GM10847 (cell line): Measurements from ENCODE around the gene NIM1K.

Source experiments
- POLR2A ChIP-seq: IDR thresholded peaks from 2 replicates; pipeline ENCODE4 v1.6.1; 2011; ENCODE audit not compliant: insufficient read length; ENCODE audit errors: extremely low read depth

Gene NIM1K

DNA sequence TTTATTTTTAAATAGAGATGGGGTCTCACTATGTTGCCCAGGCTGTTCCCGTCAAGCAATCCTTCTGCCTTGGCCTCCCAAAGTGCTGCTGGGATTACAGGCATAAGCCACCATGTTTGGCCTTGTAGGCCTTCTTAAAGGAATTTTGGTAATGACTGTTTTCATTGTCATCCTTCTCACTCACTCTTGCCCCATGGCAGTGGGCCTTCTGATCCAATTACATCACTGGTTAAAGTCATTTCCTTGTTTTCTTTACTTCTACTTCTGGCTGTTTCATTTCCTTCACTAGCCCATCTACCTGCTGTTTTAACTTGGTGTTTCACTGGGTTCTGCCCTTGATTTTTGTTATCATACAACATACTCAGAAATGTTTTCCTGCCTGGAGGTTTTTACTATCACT lies 20.1 kb upstream of the NIM1K start:
- TF ChIP-seq POLR2A = no peak

DNA sequence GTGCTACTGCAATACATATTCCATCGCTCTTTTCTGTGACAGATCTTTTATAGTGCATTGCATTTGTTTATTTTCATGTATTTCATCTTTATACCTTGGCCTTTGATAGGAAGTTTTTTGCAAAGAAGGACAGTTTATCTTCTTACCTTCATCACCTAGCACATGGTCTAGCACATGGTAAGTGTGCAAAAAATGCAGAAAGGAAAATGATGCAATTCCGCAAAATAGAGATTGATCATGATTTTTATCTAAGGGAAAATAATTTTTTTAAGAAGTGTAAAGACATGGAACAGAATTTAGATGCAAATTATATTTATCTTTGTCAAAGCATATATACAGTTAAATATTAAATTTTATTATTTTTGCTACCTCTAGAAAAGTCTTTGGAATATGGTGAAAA lies 19.2 kb upstream of the NIM1K start:
- TF ChIP-seq POLR2A = no peak

DNA sequence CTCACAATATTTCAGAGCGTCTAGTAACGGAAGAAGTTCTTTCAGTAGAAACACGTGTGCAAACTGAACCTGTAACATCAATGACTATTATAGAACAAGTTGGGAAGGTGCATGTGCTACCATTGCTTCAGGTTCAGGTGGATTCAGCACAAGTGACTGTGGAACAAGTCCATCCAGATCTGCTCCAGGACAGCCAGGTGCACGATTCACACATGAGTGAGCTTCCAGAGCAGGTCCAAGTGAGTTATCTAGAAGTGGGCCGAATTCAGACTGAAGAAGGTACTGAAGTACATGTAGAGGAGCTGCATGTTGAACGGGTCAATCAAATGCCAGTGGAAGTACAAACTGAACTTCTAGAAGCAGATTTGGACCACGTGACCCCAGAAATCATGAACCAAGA lies 17.4 kb upstream of the NIM1K start:
- TF ChIP-seq POLR2A = no peak

DNA sequence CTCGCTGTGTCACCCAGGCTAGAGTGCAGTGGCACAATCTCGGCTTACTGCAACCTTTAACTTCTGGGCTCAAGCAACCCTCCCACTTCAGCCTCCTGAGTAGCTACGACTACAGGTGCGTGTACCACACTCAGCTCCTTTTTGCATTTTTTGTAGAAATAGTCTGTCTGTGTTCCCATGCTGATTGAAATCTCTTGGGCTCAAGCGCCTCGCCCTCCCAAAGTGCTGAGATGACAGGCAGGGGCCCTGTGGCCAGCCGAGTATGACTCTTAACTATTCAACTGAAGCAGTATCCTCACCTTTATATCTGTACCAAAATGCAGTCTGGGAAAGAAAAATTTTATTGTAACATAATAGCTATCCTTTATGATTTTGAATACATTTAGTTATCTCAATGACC lies 12.2 kb upstream of the NIM1K start:
- no peak for TF ChIP-seq POLR2A

DNA sequence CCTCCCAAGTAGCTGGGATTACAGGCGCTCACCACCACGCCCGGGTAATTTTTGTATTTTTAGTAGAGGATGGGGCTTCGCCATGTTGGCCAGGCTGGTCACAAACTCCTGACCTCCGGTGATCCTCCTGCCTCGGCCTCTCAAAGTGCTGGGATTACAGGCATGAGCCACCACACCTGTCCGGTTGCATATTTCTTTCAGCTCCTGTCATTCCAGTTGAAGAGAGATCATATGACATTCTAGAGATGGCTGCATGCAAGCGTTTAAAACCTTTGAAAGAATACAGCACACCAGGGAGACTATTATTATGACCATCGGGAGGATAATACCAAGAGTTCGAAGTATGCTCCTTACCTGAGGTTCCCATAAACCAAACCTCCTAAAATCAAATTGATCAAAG lies 9.6 kb upstream of the NIM1K start:
- no peak for TF ChIP-seq POLR2A

DNA sequence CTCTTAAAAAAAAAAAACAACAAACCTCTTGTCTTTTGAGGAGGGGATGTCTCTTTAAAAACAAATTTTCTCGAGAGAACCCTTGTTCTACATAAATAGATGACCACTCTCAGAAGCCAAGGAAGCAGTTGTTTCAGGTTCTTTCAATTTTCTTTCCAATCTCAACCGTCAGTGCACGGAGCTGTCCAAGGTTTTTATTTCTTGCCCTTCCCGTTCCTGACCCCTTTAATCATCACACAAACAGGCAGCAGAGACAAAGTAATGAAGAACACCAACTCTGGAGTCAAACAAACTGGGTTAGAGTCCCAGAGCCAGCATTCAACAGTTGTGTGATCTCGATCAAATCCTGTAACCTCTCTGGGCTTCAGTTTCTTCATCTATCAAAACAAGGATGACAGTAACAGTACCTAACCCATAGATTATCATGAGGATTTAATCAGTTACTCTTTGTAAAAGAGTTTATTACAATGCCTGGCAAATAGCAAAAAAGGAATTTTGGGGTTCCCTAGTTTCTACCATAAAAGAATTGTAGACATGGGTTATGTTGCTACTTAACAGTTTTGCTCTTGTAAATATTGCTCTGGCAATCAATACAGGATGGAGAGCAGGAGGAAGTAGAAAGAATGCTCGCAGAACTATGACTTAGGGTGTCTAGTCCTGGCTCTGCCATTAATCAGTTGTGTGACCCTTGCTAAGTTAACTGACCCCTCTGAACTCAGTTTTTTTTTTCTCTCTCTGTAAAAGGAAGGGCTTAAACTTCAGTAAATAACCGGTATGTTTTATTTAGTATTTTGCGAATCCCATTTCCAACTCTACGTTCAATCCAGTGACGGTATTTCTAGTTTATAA lies 1.0 kb upstream of the NIM1K start:
- TF ChIP-seq POLR2A = no peak

DNA sequence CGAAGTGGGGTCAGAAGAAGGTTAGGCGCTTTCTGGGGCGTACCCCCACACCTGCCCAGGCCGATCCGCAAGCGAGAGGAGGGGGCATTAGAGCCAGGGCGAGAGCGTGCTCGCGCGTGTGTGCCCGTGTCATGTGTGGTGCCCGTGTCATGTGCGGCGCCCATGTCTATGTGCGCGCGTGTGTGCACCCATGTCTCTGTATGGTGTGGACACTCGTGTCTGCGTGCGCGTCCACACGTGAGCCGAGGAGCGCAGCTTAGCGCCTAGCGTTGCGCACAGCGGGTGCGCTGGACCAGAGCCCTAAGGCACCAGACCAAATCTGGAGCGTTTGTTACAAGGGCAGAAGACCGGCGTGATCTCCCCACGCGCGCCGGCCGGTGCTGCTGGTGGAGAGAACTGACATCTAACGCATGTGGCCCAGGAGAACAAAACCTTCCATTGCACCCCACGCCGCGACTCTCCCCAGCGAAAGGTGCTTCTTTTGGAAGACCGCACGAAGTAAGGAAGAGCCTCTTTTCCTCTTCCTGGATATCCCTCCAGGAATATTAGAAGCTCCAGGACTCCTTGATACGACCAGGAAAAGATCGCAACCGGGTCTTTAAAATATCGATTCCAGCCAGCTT lies 644 bp downstream of the NIM1K start:
- no peak for TF ChIP-seq POLR2A

DNA sequence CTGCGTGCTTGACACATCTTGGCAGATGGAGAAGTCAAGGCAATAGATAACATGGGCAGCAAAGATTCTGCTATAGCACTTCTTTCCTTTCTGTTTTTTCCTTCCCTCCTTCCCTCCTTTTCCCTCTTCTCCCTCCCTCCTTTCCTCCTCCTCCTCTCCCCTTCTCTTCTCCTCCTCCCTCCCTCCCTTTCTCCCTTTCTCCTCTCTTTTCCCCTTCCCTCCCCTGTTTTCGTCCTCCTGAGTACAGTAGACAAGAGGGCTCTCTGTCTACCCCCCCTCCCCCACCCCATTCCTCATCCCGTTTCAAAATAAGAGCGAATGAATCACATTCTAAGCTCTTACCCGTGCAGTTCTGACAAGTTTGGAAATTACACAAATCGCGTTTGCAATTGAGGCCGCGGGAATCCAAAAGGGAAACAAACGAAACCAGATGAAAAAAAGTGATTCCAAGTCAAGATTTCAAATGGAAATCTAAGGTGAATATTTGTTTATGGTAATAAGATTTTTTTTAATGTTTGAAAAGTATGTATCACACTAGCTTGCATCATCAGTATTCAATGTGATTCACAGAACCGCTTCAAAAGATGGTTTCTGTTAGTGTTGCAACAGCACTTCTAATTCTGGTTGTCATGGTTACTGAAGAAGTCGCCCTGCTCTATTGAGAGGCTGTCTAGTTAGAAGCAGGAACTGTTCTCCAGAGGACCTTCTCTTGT lies 1.3 kb downstream of the NIM1K start:
- no peak for TF ChIP-seq POLR2A

DNA sequence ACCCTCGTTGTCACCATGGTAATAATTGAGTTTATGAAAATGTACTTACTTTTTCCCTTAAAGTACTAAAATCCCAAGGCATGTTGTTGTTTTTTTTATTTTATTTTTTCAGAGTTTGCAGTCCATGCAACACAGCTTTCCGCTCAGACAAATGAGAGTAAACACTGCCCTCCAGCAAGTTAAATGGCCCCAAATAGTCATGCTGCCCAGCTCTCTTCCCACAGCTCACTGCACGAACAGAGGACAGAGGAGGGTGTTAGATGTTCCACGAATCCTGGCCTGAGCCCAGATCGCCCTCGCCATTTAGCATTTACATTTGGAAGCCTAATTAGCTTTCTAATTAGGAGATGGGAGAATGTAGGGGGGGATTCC lies 1.9 kb downstream of the NIM1K start:
- TF ChIP-seq POLR2A = no peak

DNA sequence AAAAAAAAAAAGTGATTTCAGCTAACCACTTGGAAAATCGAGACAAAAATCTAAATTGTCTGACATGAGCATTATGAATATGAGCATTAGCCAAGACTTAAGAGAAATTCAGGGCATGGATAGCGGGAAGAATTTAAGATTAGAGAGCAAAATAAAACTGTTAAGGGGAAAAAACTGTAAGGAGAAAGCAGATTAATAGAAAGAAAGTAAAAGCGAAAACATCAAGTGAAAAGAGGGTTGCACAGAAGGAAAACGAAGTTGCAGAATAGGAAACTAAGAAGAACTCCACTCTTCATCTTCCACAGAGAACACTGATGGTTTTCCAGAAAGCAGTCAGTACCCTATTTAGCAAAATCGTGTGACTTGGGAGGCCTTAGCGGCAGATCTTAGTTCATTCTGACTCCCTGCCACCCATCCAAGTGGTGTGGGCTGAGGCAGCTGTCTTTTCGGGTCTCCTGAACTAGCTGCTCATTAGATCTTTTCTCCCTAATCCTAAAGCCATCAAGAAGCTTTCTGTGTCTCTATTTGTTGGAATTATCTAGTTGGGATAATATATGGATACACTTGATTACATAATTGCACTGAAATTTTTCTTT lies 3.7 kb downstream of the NIM1K start:
- TF ChIP-seq POLR2A = no peak

DNA sequence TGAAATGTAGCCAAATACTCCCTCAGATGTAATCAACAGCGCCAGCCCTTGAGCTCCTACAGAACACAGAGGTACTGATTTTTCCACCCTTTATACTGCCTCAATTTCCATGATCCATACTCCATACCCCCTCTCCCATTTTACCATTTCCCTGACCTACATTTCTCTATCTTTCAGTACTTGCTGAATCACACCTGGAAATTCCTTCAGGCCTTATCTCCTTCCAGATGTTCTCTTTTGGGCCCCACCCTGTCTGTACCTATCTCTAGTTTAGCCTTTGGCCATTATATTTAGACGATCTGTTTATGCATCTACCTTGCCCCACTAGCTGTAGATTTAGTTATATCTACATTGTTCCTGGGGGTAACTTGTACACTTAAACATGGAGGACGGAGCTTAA lies 5.5 kb downstream of the NIM1K start:
- no peak for TF ChIP-seq POLR2A

DNA sequence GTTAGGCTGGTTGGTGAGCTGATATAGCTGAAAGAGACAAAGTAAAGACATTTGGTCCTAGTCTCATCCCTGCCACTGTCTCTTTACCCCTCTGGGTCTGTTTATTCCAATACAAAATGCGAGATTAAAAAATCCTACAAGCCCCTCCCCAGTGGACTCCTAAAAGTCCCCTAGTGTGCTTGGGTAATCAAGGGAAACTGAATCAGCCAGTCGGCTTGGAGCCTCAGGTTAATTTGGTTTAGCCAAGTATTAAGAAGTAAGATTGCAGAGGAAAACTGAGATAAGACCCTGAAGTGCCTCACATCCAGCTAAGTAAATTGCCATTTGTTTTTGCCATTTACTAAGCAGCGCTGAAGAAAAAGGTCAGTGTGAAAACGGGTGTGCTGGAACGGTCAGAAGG lies 10.4 kb downstream of the NIM1K start:
- TF ChIP-seq POLR2A = no peak

DNA sequence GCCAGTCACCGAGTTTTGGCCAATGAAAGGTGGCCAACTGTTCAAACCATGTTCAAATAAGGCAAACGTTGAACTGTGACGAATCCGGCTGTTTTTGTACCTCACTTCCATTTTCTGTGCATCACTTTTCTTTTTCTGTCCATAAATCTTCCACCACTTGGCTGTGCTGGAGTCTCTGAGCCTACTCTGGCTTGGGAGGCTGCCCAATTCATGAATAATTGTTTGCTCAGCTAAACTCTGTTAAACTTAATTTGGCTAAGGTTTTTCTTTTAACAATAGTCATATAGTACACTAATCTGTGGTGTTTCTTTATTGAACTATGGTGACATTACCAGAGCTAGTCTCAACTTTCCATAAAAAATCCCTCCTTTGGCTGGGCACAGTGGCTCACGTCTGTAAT lies 11.3 kb downstream of the NIM1K start:
- no peak for TF ChIP-seq POLR2A

DNA sequence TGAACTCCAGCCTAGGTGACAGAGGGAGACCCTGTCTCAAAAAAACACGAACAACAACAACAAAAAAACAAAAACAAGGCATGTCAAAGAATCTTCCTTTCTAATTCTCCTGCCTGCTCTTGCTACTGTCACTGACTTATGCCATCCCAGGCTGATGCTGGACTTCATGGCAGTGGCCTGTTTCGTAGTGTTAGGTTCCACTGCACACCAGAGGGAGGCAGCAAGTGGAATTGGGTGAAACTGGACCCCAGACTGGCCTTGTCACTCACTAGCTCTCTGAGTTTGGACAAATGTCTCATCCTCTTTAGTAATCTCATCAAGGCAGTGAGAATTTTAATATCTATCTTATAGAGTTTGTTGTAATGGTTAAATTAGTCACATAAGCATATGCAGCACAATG lies 12.9 kb downstream of the NIM1K start:
- no peak for TF ChIP-seq POLR2A

DNA sequence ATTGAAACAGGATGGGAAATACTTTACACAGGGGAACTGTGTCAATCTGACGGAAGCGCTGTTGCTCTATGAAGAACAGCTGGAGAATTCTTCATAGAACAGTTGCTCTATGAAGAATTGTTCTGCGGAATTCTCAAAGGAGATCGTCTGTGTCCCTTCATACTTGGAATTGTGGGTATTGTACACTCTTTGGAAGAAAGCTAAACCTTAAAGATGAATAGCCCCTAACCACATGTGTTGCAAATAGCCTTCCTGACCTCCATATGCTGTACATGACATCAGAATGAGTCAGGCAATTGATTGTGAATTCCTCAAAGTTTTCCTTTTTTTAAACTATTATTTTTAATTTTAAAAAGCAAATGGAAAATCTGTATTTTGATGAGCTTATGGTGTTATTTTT lies 15.6 kb downstream of the NIM1K start:
- no peak for TF ChIP-seq POLR2A

DNA sequence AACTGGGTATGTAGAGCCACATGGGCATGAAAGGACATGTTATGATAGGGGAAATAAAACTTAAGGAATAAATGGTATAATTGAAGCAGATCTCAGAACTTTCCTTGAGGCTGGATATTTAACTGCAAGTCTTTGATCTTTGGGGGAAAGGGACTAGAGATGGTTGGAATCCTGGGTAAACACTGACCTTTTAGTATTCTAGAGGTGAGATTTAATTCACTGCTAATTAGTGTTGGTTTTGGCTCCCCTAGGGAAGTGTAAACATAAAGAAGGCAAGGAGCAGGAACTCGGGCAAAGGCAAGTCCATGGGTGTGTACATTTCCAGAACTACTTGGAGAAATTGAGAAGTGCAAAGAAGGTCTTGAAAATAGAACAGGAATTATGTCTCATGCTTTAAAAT lies 16.6 kb downstream of the NIM1K start:
- no peak for TF ChIP-seq POLR2A
